GM12872 (cell line): ENCODE data around the gene OMG.

ENCODE experiments used
- TF ChIP-seq, protein P1 (sequence below): IDR thresholded peaks from 3 replicates; pipeline ENCODE4 v1.5.1; 2011; ENCODE audit warnings: low read depth, mild to moderate bottlenecking, low read length, moderate library complexity; ENCODE audit not compliant: insufficient read depth

The OMG gene

GRCh38 chr17:31311526-31311925, 14.5 kb upstream of the OMG start:
- TF ChIP-seq, protein P1, sequence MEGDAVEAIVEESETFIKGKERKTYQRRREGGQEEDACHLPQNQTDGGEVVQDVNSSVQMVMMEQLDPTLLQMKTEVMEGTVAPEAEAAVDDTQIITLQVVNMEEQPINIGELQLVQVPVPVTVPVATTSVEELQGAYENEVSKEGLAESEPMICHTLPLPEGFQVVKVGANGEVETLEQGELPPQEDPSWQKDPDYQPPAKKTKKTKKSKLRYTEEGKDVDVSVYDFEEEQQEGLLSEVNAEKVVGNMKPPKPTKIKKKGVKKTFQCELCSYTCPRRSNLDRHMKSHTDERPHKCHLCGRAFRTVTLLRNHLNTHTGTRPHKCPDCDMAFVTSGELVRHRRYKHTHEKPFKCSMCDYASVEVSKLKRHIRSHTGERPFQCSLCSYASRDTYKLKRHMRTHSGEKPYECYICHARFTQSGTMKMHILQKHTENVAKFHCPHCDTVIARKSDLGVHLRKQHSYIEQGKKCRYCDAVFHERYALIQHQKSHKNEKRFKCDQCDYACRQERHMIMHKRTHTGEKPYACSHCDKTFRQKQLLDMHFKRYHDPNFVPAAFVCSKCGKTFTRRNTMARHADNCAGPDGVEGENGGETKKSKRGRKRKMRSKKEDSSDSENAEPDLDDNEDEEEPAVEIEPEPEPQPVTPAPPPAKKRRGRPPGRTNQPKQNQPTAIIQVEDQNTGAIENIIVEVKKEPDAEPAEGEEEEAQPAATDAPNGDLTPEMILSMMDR, result no peak

DNA sequence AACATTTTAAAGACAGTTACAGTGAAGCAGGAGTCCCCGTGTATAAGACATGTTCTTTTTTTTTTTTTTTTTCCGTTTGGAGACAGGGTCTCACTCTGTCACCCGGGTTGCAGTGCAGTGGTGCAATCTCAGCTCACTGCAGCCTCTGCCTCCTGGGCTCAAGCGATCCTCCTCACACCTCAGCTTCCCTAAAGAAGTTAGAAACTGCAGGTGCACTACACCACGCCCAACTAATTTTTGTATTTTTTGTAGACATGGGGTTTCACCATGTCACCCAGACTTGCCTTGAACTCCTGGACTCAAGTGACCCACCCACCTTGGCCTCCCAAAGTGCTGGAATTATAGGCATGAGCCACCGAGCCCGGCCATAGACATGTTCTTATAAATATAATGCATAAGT, 13.8 kb upstream of the OMG start:
- TF ChIP-seq, protein P1, result no peak

DNA sequence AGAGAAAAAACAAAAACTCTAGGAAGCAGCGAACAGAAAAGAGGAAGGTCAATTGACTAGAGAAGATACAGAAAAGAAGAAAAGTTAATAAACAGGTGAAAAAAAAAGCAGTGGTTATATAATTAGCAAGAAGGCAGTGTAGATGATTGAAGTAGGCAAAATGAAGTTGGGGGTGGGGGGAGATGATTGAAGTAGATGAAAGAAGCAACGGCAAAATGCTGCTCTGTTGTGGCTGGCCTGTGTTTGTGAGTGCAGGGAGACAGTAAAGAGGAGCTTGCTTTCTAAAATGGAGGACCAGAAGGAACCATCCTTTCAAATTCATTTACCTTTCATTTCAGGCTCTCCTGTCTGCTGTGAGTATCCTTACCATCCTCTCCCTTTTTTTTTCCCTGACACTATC, 13.2 kb upstream of the OMG start:
- TF ChIP-seq, protein P1, result no peak

DNA sequence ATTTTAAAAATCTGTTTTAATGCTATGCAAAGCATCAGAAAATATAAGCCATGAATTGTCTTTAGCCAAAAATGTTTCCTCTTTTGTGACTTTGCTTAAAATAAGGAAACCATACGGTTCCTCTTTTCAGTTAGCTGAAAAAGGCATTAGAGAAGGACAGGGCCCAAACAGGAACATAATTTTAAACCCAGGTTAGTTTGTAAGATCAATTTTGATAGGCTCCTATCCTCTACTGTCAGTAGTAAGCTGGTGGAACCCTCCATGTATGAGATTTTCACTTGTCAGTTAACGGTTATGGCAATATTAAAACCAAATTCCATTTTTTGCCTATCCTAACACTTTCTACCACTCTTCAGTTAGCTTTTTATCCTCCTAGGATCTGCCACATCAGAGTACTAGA, 12.5 kb upstream of the OMG start:
- TF ChIP-seq, protein P1, result no peak

DNA sequence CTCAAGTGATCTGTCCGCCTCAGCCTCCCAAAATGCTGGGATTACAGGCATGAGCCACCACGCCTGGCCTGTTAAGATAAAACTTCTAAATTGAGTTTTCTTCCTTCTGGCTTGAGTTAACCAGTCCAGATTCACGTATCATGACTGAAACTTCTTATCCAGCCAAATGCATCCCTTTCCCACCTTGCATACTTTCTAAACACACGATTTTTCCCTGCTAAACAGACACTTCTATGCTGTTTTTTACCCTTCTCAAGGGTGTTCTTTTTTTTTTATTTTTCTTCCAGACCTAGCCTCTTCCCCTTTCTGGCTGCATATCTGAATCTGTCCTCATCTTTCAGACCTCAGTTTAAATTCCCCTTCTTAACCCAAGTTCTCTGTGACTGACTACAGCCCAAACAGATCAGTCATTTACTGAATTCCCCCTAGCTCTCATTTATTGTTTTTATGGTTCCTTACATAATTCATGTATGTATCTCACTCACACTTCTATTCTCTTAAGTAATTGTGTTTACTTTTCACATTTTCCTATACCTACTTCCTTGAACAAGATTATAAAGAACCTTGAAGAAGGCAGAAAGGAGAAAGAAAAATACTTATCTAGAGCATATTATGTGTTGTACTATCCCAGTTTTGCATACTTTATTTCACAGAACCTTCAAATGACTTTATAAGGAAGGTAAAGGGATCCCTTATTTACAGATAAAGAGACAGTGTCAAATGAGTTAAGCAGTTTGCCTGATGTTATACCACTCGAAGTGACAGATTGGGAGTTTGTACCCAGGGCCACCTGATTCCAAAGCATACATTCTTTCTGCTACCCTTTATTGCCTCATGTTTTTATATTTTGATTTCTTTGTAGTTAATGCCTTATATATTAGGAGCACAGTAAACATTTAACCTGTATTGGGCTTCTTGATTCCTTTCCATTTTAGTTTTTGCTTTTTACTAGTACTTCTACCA, 11.6 kb upstream of the OMG start:
- TF ChIP-seq, protein P1, result no peak

DNA sequence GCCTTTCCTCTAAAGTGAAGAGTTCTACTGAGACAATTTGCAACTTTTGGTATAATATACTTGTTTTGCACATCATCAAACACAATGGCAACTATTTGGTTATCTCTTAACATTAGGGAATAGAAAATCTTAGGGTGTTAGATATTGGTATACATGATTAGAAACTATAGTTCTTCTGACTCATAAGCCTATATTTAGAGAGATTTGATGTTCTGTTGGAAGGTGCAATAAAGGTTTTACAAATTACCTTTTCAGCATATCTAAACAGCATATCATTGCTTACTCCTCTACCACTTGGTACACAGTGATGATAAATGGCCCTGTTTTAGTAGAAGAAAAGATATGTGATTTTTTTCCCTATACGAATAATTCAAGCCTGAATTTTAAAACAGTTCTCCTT, 10.6 kb upstream of the OMG start:
- TF ChIP-seq, protein P1, result no peak

GRCh38 chr17:31299624-31300023, 2.6 kb upstream of the OMG start:
- TF ChIP-seq, protein P1, result no peak
